GM11168 (cell line): ENCODE measurements around the gene BAG1.

Experiments
- in situ Hi-C: fragments of 300-500 bp; cut with MboI; formaldehyde crosslinking; loops from one replicate; pipeline ENCODE4 v1.12.0; 2022; ENCODE audit warnings: low sequenced_read_pairs; ENCODE audit not compliant: unreplicated experiment

BAG1 gene

DNA sequence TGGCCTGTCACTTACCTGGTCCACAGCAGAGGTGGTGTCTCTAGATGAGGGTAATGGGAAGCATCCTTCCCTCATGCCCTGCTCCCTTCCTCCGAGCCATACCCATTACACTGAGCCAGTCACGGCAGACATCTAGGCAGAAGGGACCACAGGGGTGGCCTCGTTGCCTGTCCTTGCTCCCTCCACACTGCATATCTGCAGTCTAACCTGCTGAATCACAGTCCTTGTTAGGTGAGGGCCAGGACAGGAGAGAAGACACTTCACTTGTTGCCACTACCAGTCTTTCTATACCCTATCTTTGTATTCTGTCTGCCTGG, 43.0 kb downstream of the BAG1 start:
- in situ Hi-C loops = loop anchor here (5.0 kb wide), 1 partner anchor 139 kb away; no protein-coding TSS in a partner anchor

DNA sequence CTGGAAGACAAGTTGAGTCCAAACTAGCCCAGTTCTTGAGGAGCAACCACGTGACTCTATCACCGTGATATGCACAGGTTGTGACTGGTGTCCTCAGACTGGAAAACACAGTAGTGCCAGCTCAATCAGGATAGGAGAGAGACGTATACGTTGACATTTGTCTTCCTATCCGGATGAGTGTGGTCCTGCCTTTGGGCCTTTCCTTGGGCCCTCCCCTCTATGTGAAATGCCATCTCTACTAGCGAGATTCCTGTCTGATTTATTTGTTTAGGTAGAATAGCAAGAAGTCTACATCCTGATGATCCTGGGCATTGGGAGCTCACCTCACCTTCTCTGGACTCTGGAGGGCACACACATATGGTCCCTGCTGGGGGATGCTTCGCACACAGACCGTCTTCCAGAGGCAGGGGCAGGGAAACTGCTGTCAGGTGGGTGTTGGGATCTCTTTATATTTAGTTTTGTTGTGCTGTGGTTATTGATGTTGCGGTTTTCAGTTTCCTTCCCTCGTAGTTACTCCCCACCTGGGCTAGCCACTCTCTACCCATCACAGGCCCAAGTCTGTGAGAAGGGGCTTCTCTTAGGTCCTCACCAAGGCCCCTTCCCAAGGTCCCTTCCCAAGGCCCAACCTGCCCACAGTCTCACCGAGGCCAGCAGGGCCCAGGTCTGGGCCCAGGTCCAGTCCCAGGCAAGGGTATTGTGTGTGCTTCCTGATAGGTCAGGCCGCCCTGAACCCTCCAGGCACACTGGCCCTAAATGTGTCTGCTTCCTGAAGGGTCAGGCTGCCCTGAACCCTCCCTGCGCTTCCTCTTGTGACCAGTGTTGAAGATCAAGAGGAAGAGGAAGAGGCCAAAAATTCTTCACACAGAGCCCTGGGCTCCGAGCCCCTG, 43.6 kb downstream of the BAG1 start:
- in situ Hi-C loops = loop anchor here (5.0 kb wide), 1 partner anchor 139 kb away; no protein-coding TSS in a partner anchor

DNA sequence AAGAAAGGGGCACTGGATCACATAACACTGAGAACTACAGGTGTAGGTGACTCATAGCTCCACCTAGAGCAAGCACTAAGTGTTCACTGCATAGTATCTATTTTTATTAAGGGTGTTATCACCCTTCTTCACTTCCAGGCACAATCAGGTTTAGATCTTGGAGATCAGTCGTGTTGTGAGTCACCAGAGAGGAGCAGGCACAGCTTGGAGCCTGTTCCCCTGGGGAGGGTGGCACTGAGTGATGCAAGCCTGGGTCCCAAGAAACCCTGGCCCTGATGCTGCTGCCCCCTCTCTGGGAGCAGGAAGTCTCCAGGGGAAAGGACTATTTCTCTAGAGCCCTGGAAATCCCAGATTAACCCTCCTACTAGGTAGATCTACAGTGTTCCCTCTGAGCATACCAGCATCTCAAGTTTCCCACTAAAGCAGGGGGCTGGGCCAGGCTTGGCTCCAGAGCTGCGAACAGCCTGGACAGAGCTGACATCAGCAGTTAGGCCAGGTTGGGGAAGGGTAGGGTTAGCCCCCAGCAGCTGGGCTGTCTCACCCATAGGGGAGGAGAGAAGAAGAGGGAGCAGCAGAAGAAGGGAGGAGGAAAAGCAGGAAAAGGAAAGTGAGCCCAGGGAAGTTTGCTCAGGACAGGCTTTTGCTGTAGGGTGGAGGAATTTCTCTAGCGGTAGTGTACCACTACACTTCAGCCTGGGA, 52.7 kb downstream of the BAG1 start:
- in situ Hi-C loops = no loop called here

DNA sequence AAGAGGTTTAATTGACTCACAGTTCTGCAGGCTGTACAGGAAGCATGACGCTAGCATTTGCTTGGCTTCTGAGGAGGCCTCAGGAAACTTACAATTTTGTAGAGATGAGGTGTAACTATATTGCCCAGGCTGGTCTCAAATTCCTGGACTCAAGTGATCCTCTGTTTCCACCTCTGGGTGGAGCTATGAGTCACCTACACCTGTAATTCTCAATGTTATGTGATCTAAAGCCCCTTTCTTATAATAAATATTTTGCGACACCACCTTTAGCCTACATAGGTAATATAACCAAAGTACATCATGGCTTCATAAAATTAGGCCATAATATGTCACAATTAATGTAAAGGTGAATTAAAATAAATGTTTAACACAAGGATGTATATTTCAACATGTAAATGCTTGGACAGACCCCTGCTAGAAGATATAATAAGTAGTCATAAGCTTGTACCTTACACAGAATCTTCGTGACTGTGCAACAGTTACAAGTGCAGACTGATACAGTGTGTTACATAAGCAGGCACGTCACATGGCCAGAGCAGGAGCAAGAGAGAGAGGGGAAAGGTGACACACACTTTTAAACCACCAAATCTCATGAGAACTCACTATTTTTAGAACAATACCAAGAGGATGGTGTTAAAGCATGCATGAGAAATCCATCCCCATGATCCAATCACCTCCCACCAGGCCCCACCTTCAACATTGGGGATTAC, 54.3 kb downstream of the BAG1 start:
- in situ Hi-C loops = no loop called here

DNA sequence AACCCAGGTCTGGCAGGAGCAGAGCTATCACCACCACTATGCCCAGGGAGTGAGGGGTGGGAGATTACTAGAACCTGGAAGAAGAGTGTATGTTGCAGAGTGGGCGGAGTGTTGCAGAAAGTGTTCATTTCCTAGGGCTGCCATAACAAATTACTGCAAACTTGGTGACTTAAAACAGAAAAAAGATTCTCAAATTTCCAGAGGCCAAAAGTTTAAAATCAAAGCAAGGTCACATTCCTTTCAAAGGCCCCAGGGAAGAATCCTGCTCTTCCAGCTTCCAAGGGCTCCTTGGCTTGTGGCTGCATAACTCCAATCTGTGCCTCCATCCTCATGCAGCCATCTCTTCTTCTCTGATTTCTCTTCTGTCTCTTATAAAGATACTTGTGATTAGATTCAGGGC, 55.1 kb downstream of the BAG1 start:
- in situ Hi-C loops = no loop called here

DNA sequence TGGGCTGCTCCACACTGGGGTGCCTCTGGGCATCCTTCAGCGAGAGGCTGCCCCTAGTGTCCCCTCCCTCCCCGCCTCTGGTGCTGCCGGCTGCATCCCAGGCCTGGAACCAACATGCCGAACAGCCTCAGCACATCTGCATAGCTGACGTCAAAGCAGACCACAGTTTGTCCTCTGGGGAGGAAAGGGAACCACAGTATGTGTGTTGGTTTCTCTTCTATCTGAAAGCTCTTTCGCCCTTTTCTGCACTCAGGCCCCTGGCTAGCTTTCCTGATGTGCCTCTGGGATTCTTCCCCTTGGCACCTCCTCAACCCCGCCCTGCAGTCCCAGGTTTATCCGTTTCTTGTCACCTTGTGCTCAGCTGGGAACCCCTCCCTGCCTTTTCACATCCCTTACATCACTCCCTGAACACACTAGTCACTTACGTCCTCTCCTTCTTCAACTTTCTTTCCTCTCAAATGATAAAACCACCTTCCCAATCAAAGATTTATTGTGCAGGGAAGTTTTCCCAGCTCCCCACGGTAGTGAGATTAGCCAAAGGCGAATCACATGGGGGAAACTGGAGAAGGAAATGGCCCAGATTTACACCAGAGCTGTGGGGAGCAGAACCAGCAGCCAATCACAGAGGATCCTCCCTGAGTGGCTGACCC, 61.8 kb downstream of the BAG1 start:
- in situ Hi-C loops = no loop called here
